Osteoblast (primary cell): ENCODE results near the gene EED. TPM values are rescaled to one million over a fixed set of nuclear protein-coding genes. Genes with fewer than 3 reads are reported as not detected.

ENCODE experiments used
- DNase-seq: peaks from one replicate; pipeline ENCODE4 v3.0.0; 2011; ENCODE audit warnings: low spot score, mixed read lengths; ENCODE audit not compliant: insufficient read length; ENCODE audit errors: missing footprints
- H2AFZ ChIP-seq: 2 replicates; pipeline ENCODE4 v1.6.0; 2011; ENCODE audit warnings: mild to moderate bottlenecking, low read length
- H3K27ac ChIP-seq: 2 replicates; pipeline ENCODE4 v1.5.1; 2011; ENCODE audit warnings: mild to moderate bottlenecking, low read depth, low read length, moderate library complexity
- H3K27me3 ChIP-seq: 2 replicates; pipeline ENCODE4 v1.6.0; 2012; ENCODE audit warnings: mild to moderate bottlenecking, control low read depth, inconsistent platforms, low read length, moderate library complexity; ENCODE audit not compliant: insufficient read depth
- H3K36me3 ChIP-seq: 2 replicates; pipeline ENCODE4 v1.5.1; 2011; ENCODE audit warnings: mild to moderate bottlenecking, low read length, control low read depth, moderate library complexity; ENCODE audit not compliant: insufficient read depth
- H3K4me1 ChIP-seq: 2 replicates; pipeline ENCODE4 v1.5.1; 2011; ENCODE audit warnings: mild to moderate bottlenecking, low read length, control low read depth, moderate library complexity; ENCODE audit not compliant: insufficient read depth
- H3K4me2 ChIP-seq: 2 replicates; pipeline ENCODE4 v1.6.0; 2011; ENCODE audit warnings: mild to moderate bottlenecking, low read length; ENCODE audit not compliant: insufficient read depth
- H3K4me3 ChIP-seq: fragments of 200-600 bp; sonication (generic); 3 replicates; pipeline ENCODE4 v1.5.1; 2012; ENCODE audit warnings: mild to moderate bottlenecking, low read length, inconsistent platforms; ENCODE audit not compliant: insufficient read depth
- H3K79me2 ChIP-seq: 2 replicates; pipeline ENCODE4 v1.6.0; 2012; ENCODE audit warnings: mild to moderate bottlenecking, low read length, control low read depth, inconsistent platforms; ENCODE audit not compliant: insufficient read depth
- H3K9me3 ChIP-seq: 2 replicates; pipeline ENCODE4 v1.5.1; 2011; ENCODE audit warnings: low read depth, low read length, control low read depth
- H4K20me1 ChIP-seq: 2 replicates; pipeline ENCODE4 v1.6.0; 2012; ENCODE audit warnings: mild to moderate bottlenecking, low read length, control low read depth; ENCODE audit not compliant: insufficient read depth
- total RNA-seq: library from RNA; depleted of rRNA; stranded (reverse); fragments of >200 nt; gene quantifications from 2 replicates; pipeline ENCODE4 v1.2.3, GENCODE V29; 2012
- TF ChIP-seq, protein P1 (sequence below): IDR thresholded peaks from 2 replicates; pipeline ENCODE4 v1.5.1; 2011; ENCODE audit warnings: mild to moderate bottlenecking, low read depth, low read length, moderate library complexity; ENCODE audit errors: extremely low read depth

The EED gene
- total RNA-seq, 1 donor: 12.3 TPM

GRCh38 chr11:86241956-86242535, 2.5 kb upstream of the EED start:
- TF ChIP-seq, protein P1, sequence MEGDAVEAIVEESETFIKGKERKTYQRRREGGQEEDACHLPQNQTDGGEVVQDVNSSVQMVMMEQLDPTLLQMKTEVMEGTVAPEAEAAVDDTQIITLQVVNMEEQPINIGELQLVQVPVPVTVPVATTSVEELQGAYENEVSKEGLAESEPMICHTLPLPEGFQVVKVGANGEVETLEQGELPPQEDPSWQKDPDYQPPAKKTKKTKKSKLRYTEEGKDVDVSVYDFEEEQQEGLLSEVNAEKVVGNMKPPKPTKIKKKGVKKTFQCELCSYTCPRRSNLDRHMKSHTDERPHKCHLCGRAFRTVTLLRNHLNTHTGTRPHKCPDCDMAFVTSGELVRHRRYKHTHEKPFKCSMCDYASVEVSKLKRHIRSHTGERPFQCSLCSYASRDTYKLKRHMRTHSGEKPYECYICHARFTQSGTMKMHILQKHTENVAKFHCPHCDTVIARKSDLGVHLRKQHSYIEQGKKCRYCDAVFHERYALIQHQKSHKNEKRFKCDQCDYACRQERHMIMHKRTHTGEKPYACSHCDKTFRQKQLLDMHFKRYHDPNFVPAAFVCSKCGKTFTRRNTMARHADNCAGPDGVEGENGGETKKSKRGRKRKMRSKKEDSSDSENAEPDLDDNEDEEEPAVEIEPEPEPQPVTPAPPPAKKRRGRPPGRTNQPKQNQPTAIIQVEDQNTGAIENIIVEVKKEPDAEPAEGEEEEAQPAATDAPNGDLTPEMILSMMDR: no peak
- H4K20me1 ChIP-seq: peaks cover 12% of the 10 kb centered on the region
- H3K9me3 ChIP-seq: no peaks in the 10 kb centered on the region
- H3K4me1 ChIP-seq: peaks cover 4% of the 10 kb centered on the region
- H3K79me2 ChIP-seq: peaks cover 20% of the 10 kb centered on the region
- H3K27ac ChIP-seq: no peak overlapping the region
- H3K4me2 ChIP-seq: no peak overlapping the region
- peaks cover 10% of the 10 kb centered on the region for H3K27me3 ChIP-seq
- H2AFZ ChIP-seq: no peak overlapping the region
- no peak overlapping the region for H3K4me3 ChIP-seq
- DNase-seq: no peak
- H3K36me3 ChIP-seq: no peaks in the 10 kb centered on the region

- H3K4me3 ChIP-seq: no peak overlapping the region
- no peak overlapping the region for H3K4me2 ChIP-seq
- no peak overlapping the region for H3K27ac ChIP-seq
- H3K4me1 ChIP-seq: peaks cover 4% of the 10 kb centered on the region
- no peak overlapping the region for H2AFZ ChIP-seq
- peaks cover 10% of the 10 kb centered on the region for H3K27me3 ChIP-seq
- peaks cover 12% of the 10 kb centered on the region for H4K20me1 ChIP-seq
- no peak for DNase-seq
- no peaks in the 10 kb centered on the region for H3K36me3 ChIP-seq
- TF ChIP-seq, protein P1: no peak
- H3K9me3 ChIP-seq: no peaks in the 10 kb centered on the region
- H3K79me2 ChIP-seq: peaks cover 33% of the 10 kb centered on the region
Observed at GRCh38 chr11:86243396-86243795, 1.2 kb upstream of the EED start.

GRCh38 chr11:86244063-86244521, 461 bp upstream of the EED start:
- Histone ChIP-seq H3K4me2 (peak overlapping the region; percentile 93), H3K27ac (peak overlapping the region; percentile 93), H3K4me3 (peak overlapping the region; percentile 79), H4K20me1 (peaks cover 15% of the 10 kb centered on the region), H2AFZ (peak overlapping the region; percentile 94), H3K27me3 (peaks cover 10% of the 10 kb centered on the region), H3K36me3 (no peaks in the 10 kb centered on the region), H3K9me3 (no peaks in the 10 kb centered on the region), H3K79me2 (peaks cover 40% of the 10 kb centered on the region), H3K4me1 (peaks cover 4% of the 10 kb centered on the region)
- TF ChIP-seq, protein P1: no peak
- DNase-seq: peak; percentile 94

- TF ChIP-seq, protein P1: no peak
- peaks cover 4% of the 10 kb centered on the region for H3K4me1 ChIP-seq
- H3K27ac ChIP-seq: peak overlapping the region; percentile 93
- peaks cover 56% of the 10 kb centered on the region for H3K79me2 ChIP-seq
- peak overlapping the region; percentile 92 for H3K4me2 ChIP-seq
- H3K36me3 ChIP-seq: no peaks in the 10 kb centered on the region
- H3K27me3 ChIP-seq: peaks cover 6% of the 10 kb centered on the region
- H3K4me3 ChIP-seq: peak overlapping the region; percentile 79
- peak; percentile 61 for DNase-seq
- H3K9me3 ChIP-seq: no peaks in the 10 kb centered on the region
- H2AFZ ChIP-seq: peak overlapping the region; percentile 82
- H4K20me1 ChIP-seq: peaks cover 15% of the 10 kb centered on the region
Observed at GRCh38 chr11:86245369-86246292, 1.1 kb downstream of the EED start.
